Measurements from ENCODE around the gene C1orf210.

- TF ChIP-seq CTCF (conservative IDR thresholded peaks at IDR 0.05) (no peak), EZH2 (IDR thresholded peaks at IDR 0.05; ENCODE audit: low read depth) (no peak)
Measured at GRCh38 chr1:43302201-43302600, 16.8 kb upstream of the C1orf210 start.
